Spinal cord (tissue), 10 donors: Measurements from ENCODE around the gene IL22RA2. TPM values are rescaled to one million over a fixed set of nuclear protein-coding genes. Genes with fewer than 3 reads are reported as not detected.

Experiments
- DNase-seq, 6 donors: peaks; one replicate each; pipeline versions ENCODE4 v3.0.0 to v3.0.0-alpha.2; 2013 to 2015; ENCODE audit warnings: low spot score in 6 of 6, low read depth in 4 of 6
- H3K27ac ChIP-seq: one replicate; pipeline ENCODE4 v1.5.1; 2013; ENCODE audit warnings: low read depth, low read length, control low read depth
- H3K27me3 ChIP-seq: one replicate; pipeline ENCODE4 v1.6.1; 2013; ENCODE audit warnings: low read length; ENCODE audit not compliant: control insufficient read depth, insufficient read depth
- H3K36me3 ChIP-seq: one replicate; pipeline ENCODE4 v1.6.1; 2013; ENCODE audit warnings: low read length; ENCODE audit not compliant: control insufficient read depth, insufficient read depth
- H3K4me1 ChIP-seq: one replicate; pipeline ENCODE4 v1.6.1; 2013; ENCODE audit warnings: low read length; ENCODE audit not compliant: control insufficient read depth, insufficient read depth
- H3K4me3 ChIP-seq: one replicate; pipeline ENCODE4 v1.5.1; 2013; ENCODE audit warnings: low read depth, low read length, control low read depth
- H3K9me3 ChIP-seq: one replicate; pipeline ENCODE4 v1.6.1; 2013; ENCODE audit warnings: low read length; ENCODE audit not compliant: control insufficient read depth, insufficient read depth
- WGBS: methylation state at CpG from one replicate; pipeline ENCODE4 v1.1.5; 2013; ENCODE audit warnings: missing lambda C conversion rate; ENCODE audit not compliant: insufficient coverage; 5-methylcytosine and 5-hydroxymethylcytosine counted together
- polyA plus RNA-seq, 2 donors: library from polyadenylated mRNA; unstranded; fragments of 120-200 nt; gene quantifications; one replicate each; pipeline ENCODE4 v1.2.1, GENCODE V29; 2013; ENCODE audit not compliant: insufficient read length in 2 of 2
- total RNA-seq, 2 donors: library from RNA; depleted of rRNA in 1 of 2; stranded (reverse); fragments of 120-200 nt in 1 of 2; fragments of >200 nt in 1 of 2; gene quantifications; one replicate each; pipeline versions ENCODE4 v1.2.3 to v1.2.4, GENCODE V29; 2013 to 2014
- donor health status: healthy.

IL22RA2 gene
- total and polyA plus RNA-seq, 4 donors = not detected

DNA sequence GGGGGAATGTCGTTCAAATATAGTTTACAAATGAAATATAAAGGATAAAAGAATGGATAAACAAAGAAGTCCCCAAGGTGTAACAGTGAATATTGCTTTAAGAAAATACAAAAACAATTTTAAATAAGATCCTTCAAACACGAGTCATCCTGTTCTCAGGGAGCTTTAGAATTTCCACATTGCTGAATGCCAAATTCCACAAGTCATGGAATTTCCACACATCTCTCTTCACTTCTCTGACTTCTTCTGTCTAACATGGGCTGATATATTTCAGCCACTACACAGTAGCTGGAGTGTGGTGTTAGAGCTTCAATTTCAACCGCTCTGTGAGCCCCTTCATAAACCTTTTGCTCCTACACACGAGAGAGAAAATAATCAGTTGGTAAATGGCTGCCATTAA, 28.0 kb downstream of the IL22RA2 start:
- no peak overlapping the region for H3K27ac ChIP-seq
- 80% methylated on average over 1 of the region's 4 CpGs for WGBS
- no peaks in the 10 kb centered on the region for H3K9me3 ChIP-seq

DNA sequence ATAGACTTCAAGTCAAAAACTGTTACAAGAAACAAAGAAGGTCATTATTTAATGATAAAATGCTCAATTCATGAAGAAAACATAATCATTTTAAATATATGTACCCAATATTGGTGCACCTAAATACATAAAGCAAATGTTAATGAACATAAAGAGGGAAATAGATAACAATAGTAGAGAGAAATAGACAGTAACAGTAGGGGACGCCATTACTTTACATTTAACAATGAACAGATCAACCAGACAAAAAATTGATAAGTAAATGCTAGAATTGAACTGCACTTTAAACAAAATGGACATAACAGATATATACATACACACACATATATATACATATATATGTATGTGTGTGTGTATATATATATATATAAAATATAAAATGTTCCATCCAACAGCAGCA, 37.4 kb downstream of the IL22RA2 start:
- H3K36me3 ChIP-seq = no peaks in the 10 kb centered on the region
- WGBS = no CpG with 5 or more reads among the region's 1 CpG
- H3K4me1 ChIP-seq = no peaks in the 10 kb centered on the region
- no peak for DNase-seq
- H3K27me3 ChIP-seq = no peaks in the 10 kb centered on the region
- no peak overlapping the region for H3K4me3 ChIP-seq
- peaks cover 8% of the 10 kb centered on the region for H3K9me3 ChIP-seq
- no peak overlapping the region for H3K27ac ChIP-seq

More for the DNA sequence above, 28.0 kb downstream of the IL22RA2 start:
- Histone ChIP-seq H3K4me3 (no peak overlapping the region), H3K27me3 (no peaks in the 10 kb centered on the region), H3K36me3 (no peaks in the 10 kb centered on the region), H3K4me1 (no peaks in the 10 kb centered on the region)
- DNase-seq = no peak

DNA sequence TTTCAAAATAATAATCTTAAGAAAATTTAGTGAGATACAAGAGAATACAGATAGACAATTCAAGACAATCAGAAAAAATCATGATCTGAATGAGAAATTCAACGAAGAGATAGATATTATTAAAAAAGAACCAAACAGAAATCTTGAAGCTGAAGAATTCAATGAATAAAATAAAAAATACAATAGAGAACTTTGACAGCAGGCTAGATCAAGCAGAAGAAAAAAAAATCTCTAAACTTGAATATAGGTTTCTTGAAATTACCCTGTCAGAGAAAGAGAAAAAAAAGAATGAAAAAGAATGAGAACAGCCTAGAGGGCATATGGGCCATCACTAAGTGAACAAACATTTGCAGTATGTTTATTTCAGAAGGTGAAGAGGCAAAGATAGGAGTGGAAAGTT, 39.0 kb downstream of the IL22RA2 start:
- Histone ChIP-seq H3K4me3 (no peak overlapping the region), H3K9me3 (peaks cover 8% of the 10 kb centered on the region), H3K36me3 (no peaks in the 10 kb centered on the region), H3K27me3 (no peaks in the 10 kb centered on the region), H3K27ac (no peak overlapping the region), H3K4me1 (no peaks in the 10 kb centered on the region)
- DNase-seq = no peak
- no CpG with 5 or more reads among the region's 1 CpG for WGBS

DNA sequence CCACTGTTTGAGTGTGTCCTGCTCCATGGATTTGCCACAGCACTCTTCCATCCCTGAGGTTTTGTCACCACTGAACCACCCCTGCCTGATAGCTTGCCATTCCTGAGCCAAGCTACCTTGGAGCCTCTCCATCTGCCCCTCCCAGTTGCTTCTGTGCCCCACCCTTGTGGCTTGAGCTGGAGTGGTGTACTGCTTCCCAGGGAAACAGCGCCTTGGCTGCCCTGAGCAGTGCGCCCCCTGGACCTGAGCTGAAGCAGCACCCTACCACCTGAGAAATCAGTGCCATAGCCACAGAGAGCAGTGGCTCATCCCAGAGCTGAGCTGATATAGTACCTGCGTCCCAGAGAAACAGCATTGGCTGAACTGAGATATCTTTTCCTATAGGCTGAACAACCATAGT, 40.3 kb downstream of the IL22RA2 start:
- WGBS = 94% methylated on average over 3 of the region's 3 CpGs
- no peak for DNase-seq
- no peaks in the 10 kb centered on the region for H3K4me1 ChIP-seq
- H3K4me3 ChIP-seq = no peak overlapping the region
- H3K27ac ChIP-seq = no peak overlapping the region
- no peaks in the 10 kb centered on the region for H3K27me3 ChIP-seq
- H3K36me3 ChIP-seq = no peaks in the 10 kb centered on the region
- H3K9me3 ChIP-seq = peaks cover 8% of the 10 kb centered on the region

DNA sequence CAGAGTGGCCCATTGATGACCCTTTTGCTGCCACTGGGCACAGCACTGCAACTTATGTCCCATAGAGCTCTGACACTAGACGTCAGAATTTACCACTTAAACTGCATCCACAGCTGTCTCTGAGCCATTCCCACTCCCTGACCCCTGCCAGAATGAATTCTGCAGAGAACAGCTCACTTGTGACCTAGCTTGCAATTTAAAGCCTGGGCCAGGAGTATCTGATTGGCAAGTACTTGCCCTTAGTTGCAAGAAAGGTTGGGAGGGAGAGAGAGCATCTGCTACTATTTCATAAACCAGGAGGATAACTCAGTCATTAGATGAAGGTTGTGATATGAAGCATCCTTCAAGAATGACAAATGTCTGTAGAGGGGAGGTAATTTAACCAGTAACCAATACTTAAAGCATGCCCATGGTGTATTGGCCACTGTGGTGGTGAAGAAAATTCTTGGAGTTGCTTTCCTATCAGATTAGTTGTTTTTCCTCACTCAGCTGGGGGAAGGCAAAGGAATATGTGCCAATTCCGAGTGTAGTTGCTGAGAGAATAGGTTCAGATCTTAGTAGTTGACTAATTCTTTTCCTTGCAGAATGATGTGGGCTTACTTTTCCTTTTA, 46.5 kb downstream of the IL22RA2 start:
- no peaks in the 10 kb centered on the region for H3K36me3 ChIP-seq
- no peak overlapping the region for H3K4me3 ChIP-seq
- 71% methylated on average over 1 of the region's 2 CpGs for WGBS
- DNase-seq = no peak
- no peaks in the 10 kb centered on the region for H3K9me3 ChIP-seq
- no peaks in the 10 kb centered on the region for H3K4me1 ChIP-seq
- H3K27me3 ChIP-seq = no peaks in the 10 kb centered on the region
- no peak overlapping the region for H3K27ac ChIP-seq

DNA sequence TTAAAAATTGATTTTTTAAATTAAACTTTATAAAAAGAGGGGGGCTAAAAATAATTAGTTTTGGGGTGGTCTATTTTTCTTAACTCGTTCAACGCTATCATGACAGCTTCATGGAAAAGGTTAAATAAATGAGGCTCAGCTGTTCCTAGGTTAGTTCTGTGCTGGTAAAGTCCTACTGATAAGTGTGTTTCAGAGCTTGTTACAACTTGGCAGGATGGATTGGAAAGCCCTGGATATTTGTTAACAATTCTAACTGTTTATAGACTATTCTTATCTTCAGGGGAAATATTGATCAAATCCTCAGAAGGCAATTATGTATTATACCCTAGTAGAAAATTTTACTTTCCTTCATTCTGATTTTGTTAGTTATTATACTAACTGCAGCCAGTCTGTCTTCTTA, 50.4 kb downstream of the IL22RA2 start:
- no peaks in the 10 kb centered on the region for H3K9me3 ChIP-seq
- no peak overlapping the region for H3K4me3 ChIP-seq
- no peaks in the 10 kb centered on the region for H3K4me1 ChIP-seq
- no peaks in the 10 kb centered on the region for H3K27me3 ChIP-seq
- DNase-seq = no peak
- H3K36me3 ChIP-seq = no peaks in the 10 kb centered on the region
- no peak overlapping the region for H3K27ac ChIP-seq
- WGBS = 75% methylated on average over 2 of the region's 2 CpGs

DNA sequence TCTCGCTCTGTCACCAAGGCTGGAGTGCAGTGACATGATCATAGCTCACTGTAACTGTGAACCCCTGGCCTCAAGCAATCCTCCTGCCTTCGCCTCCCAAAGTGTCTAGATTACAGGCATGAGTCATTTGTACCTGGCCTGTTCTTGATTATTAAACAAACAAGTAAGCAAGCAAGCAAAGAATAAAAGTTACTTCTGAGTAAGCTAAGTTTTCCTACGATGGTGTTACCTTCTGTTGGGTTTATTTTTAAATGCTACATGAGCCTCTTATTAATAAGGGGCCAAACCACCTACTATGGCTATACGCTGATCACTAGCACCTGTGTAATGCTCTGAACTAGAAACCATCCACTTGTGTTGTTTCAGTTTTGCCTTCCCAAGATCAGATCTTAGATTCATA, 50.8 kb downstream of the IL22RA2 start:
- Histone ChIP-seq H3K27me3 (no peaks in the 10 kb centered on the region), H3K4me3 (no peak overlapping the region), H3K27ac (no peak overlapping the region), H3K36me3 (no peaks in the 10 kb centered on the region), H3K4me1 (no peaks in the 10 kb centered on the region), H3K9me3 (no peaks in the 10 kb centered on the region)
- DNase-seq = no peak
- 94% methylated on average over 2 of the region's 4 CpGs for WGBS

DNA sequence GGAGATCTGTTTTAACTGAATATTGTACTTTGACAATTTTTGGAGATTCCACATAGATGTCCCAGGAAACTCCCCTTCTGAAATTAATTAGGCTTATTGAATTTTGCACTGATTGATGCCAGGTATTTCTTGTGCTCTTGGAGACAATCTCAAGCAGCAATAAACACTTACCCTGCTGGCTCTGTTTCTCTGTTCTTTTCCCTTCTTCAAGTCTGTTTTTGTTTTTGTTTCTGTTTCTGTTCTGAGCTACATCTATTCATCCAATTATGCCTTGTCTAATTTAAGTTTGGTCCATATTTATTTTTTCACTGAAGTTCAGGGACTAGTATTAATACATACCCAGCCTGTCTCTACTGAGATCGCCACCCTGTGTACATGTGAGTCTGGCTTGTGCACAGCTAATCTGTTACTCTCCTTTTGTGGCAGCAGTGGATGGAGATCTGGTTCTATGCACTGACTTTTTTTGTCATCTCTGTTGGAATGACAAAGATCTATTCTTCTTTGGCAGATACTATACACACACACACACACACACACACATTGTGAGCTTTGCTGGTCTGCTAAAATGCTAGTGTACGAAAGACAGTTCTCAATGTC, 51.9 kb downstream of the IL22RA2 start:
- DNase-seq = no peak
- whole genome bisulfite sequencing = 80% methylated on average over 1 of the region's 2 CpGs
- no peak overlapping the region for H3K4me3 ChIP-seq

DNA sequence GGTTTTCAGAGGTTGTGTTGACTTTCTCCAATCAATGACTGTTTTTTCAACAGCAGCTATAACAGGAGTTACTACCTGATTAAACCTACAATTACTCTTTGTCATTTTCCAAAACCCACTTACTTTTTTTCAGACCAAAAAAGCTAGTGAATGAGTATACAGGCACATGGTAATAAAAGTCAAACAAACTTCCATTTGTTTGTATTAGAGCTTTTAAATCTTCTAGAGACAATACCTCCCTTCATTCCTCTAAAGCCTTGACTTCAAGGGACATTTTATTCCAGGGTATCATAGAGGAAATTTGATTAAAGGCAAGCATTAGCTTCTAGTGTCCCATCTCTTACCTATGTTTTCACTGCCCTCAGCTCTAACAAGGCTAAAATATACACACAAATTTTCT, 52.7 kb downstream of the IL22RA2 start:
- Histone ChIP-seq H3K9me3 (no peaks in the 10 kb centered on the region), H3K36me3 (no peaks in the 10 kb centered on the region), H3K27me3 (no peaks in the 10 kb centered on the region), H3K4me1 (no peaks in the 10 kb centered on the region), H3K4me3 (no peak overlapping the region), H3K27ac (no peak overlapping the region)
- DNase-seq = no peak

More for the DNA sequence above, 51.9 kb downstream of the IL22RA2 start:
- no peaks in the 10 kb centered on the region for H3K27me3 ChIP-seq
- no peaks in the 10 kb centered on the region for H3K4me1 ChIP-seq
- no peak overlapping the region for H3K27ac ChIP-seq
- no peaks in the 10 kb centered on the region for H3K9me3 ChIP-seq
- H3K36me3 ChIP-seq = no peaks in the 10 kb centered on the region
